Measurements from ENCODE around the gene CTU1. TPM values are rescaled to one million over a fixed set of nuclear protein-coding genes. Genes with fewer than 3 reads are reported as not detected.

CTU1 gene
- polyA plus RNA-seq, 1 donor = 4.1 TPM

DNA sequence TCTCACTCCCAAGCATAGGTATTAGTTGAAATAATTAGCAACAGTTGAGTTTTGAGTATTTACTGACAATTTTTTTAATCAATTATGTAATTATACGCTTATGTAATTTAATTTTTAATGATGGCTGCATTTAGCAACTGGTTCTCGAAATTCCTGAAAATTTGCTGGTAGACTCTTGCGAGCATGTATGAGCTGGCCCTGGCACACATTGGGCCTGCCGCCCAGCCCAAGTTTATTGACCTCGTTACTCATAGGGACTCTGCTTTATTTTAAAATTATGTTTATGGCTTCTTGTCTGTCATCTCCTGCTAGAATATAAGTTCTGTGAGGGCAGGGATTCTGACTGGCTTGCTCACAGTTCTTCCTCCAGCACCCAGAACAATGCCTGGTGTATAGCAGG is 32.2 kb downstream of the CTU1 start:
- DNase-seq = no peak
- Histone ChIP-seq H3K27me3 (ENCODE audit: control insufficient read depth, insufficient read depth, low read length) (no peaks in the 10 kb centered on the region), H3K9me3 (ENCODE audit: control insufficient read depth, low read depth, low read length) (no peaks in the 10 kb centered on the region), H3K4me3 (ENCODE audit: low read length) (no peak overlapping the region), H3K36me3 (ENCODE audit: control insufficient read depth, insufficient read depth, low read length) (no peaks in the 10 kb centered on the region), H3K4me1 (ENCODE audit: control insufficient read depth, insufficient read depth, low read length) (no peaks in the 10 kb centered on the region), H3K27ac (ENCODE audit: low read length) (no peak overlapping the region)
- whole genome bisulfite sequencing (ENCODE audit: insufficient coverage, low lambda C conversion rate) = 100% methylated on average over 2 of the region's 5 CpGs

DNA sequence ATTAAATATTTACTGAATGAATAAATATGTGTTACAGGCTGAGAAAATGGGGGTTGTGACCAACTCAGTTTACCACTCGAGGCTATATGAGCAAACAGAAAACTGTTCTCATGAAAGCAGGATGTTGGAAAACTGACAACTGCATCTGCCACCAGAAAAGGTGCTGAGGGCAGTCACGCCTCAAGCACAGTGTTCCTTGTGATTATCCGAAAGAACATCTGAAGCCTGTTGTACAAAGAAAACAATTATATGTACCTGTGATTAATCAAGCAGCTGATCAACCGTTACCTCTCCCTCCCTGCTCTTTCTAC is 37.2 kb downstream of the CTU1 start:
- Histone ChIP-seq H3K9me3 (ENCODE audit: control insufficient read depth, low read depth, low read length) (no peaks in the 10 kb centered on the region), H3K27ac (ENCODE audit: low read length) (no peak overlapping the region), H3K27me3 (ENCODE audit: control insufficient read depth, insufficient read depth, low read length) (peaks cover 2% of the 10 kb centered on the region), H3K4me1 (ENCODE audit: control insufficient read depth, insufficient read depth, low read length) (no peaks in the 10 kb centered on the region), H3K4me3 (ENCODE audit: low read length) (no peak overlapping the region), H3K36me3 (ENCODE audit: control insufficient read depth, insufficient read depth, low read length) (no peaks in the 10 kb centered on the region)
- DNase-seq = no peak
- WGBS (ENCODE audit: insufficient coverage, low lambda C conversion rate) = no CpG with 5 or more reads among the region's 4 CpGs

DNA sequence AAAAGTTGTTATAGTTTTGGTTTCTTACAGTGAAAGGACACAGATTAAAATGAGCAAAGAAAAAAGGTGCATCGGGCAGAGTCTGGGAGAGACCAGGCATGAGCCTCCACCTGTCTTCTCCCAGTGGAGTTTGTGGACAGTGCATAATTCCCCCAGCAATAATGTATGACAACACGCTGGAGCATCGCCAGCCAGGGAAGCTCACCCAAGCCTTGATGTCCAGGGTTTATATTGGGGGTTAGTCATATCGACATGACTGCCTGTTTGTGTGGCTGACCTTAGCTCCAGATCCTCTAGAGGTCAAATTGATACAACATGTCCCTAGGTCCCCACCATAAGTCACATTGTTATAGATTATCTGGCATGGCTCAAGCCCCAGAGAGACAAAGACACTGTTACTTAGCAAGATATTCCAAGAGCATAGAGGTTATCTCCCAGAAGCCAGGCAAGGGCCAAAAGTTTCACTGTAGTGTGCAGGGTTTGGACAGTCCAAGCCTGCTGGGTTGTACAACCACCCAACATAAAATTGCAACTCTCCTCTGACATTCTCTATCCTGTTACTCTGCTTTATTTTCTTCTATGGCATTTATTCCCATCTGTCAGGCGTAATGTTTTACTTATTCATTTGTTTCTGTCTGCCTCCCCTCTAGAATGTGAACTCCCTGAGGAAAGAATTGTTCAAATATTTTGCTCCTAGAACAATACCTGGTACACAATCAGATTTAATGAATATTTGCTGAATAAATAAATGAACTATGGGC is 37.7 kb downstream of the CTU1 start:
- Histone ChIP-seq H3K4me3 (ENCODE audit: low read length) (no peak overlapping the region), H3K27ac (ENCODE audit: low read length) (no peak overlapping the region), H3K9me3 (ENCODE audit: control insufficient read depth, low read depth, low read length) (no peaks in the 10 kb centered on the region), H3K36me3 (ENCODE audit: control insufficient read depth, insufficient read depth, low read length) (no peaks in the 10 kb centered on the region), H3K4me1 (ENCODE audit: control insufficient read depth, insufficient read depth, low read length) (no peaks in the 10 kb centered on the region), H3K27me3 (ENCODE audit: control insufficient read depth, insufficient read depth, low read length) (peaks cover 7% of the 10 kb centered on the region)
- no peak for DNase-seq
- 76% methylated on average over 2 of the region's 5 CpGs for WGBS (ENCODE audit: insufficient coverage, low lambda C conversion rate)

DNA sequence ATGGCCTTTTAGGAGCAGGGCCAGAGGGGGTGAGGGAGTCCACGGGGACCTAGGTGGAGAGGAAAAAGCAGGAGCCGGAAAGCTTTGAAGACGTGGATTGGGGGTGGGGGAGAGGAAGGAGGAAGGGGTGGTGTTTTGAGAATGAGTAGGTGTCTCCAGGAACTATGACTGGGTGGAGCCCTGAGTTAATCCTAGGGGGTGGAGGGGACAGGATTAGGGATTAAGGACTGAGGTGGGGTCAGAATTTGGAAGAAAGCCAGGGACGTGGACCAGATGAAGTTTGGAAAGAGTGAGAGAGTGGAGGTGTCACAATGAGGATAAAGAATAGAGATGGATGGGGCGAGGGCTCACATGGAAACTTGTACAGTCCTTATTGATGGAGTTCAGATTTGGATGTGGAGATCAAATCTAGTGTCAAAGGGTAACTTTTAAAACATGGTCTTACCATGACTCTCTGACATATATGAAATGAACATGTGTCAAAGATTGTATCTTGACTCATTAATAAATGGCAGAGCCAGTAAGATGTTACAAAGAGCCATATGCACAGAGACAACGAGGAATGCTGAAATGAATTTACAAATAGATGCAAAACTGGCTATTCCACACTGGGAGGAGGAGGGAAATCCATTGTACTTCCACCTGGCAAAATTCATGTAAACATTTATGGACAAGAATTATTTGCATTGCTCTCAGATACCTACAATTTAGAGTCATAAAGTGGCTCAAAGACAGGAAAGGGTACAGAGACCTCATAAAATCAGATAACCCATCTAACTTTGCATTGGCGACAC is 41.6 kb downstream of the CTU1 start:
- peaks cover 25% of the 10 kb centered on the region for H3K27me3 ChIP-seq (ENCODE audit: control insufficient read depth, insufficient read depth, low read length)
- H3K9me3 ChIP-seq (ENCODE audit: control insufficient read depth, low read depth, low read length) = no peaks in the 10 kb centered on the region
- 75% methylated on average over 3 of the region's 7 CpGs for WGBS (ENCODE audit: insufficient coverage, low lambda C conversion rate)
- no peaks in the 10 kb centered on the region for H3K36me3 ChIP-seq (ENCODE audit: control insufficient read depth, insufficient read depth, low read length)
- H3K27ac ChIP-seq (ENCODE audit: low read length) = no peak overlapping the region
- H3K4me1 ChIP-seq (ENCODE audit: control insufficient read depth, insufficient read depth, low read length) = no peaks in the 10 kb centered on the region
- H3K4me3 ChIP-seq (ENCODE audit: low read length) = no peak overlapping the region
- DNase-seq = no peak

DNA sequence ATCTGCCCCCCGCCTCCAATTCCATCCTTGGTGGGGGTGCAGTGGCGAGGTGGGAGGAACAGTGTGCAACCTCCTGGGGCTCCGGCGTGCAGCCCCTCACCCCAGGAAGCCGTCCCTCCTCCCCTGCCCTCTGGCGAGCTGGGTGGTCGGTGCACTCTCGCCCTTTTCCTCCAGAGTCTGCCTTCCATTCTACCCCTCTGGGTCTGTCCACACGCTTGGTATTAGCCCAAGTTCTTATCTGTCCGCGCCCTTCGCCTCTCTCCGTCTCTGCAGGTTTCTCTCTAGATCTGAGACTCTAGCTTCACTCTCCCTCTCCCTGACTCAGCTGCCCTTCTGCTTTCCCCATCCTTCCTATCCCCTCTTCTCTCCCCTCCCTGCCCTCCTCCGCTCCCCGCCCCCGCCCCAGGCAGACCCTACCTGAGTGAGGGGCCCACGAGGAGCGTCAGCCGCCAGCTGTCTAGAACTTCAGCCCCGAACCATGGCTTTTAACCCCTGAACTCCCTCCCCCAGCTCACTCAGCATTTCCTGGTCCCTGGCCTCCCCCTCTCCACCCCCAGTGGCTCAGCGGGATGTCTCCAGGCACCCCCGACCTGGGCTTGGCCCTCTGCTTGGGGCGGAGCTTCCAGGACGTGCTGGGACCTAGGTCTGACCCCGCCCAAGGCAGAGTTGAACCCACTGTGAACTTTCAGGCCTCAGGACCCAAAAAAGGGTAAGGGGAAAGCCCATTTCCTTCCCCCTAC is 42.8 kb downstream of the CTU1 start:
- no CpG with 5 or more reads among the region's 25 CpGs for WGBS (ENCODE audit: insufficient coverage, low lambda C conversion rate)
- Histone ChIP-seq H3K36me3 (ENCODE audit: control insufficient read depth, insufficient read depth, low read length) (no peaks in the 10 kb centered on the region), H3K9me3 (ENCODE audit: control insufficient read depth, low read depth, low read length) (no peaks in the 10 kb centered on the region), H3K27ac (ENCODE audit: low read length) (no peak overlapping the region), H3K27me3 (ENCODE audit: control insufficient read depth, insufficient read depth, low read length) (peaks cover 25% of the 10 kb centered on the region), H3K4me1 (ENCODE audit: control insufficient read depth, insufficient read depth, low read length) (no peaks in the 10 kb centered on the region), H3K4me3 (ENCODE audit: low read length) (no peak overlapping the region)
- no peak for DNase-seq

DNA sequence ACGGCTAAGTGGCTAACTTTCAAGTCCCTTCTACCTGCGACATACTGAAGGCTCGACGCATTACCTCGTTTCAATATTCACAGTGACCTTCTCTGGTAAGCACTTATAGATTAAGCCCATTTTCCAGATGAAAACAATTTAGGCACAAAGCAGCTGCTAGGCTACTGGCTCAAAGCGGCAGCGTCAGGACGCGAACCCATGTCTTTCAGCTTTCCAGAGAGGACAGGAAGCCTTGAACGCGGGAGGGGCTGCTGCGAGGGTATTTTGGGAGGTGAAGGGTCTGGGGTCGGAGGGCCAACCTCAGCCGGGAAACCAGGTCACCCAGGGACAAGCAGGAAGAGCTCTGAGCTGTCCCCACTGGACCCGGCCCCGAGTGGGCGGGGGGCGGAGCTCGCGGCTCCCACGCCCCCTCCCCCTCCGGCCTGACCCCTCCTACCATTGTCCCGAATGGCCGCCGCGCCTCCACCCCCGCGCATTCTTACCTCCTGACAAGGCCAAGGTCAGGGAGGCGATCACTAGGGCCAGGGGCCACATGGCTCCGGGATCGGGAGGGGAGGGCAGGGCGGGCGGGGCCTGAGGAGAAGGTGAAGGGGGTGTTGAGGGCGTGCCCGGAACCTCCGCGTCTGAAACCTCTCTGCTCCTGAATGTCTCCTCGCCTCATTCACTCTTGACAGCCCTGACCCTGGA is 43.5 kb downstream of the CTU1 start, which contains the start of gene KLK13:
TSS of gene KLK13 (minus strand) at position 559 of the 687 bp plus-strand sequence. CDS start at position 534, 25 bp downstream.
- no CpG with 5 or more reads among the region's 38 CpGs for WGBS (ENCODE audit: insufficient coverage, low lambda C conversion rate)

DNA sequence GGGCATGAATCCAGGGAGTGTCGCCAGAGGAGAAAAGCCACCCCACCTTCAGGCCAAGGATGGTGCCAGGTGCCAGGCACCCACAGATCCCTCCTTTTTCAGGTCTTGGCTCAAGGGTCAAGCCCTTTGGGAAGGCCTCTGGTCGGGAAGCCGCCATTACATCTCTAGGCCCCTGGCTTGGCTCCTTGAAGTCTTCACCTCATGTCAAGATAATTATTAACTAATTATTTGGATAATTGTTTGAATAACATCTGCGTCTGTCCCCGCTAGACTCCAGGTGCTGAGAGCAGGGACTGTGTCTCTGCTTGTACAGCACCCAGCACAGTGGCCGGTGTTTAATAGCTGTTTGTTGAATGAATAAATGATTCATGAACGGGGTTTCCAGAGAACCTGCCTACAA is 44.5 kb downstream of the CTU1 start:
- H3K4me3 ChIP-seq (ENCODE audit: low read length) = no peak overlapping the region
- no peaks in the 10 kb centered on the region for H3K36me3 ChIP-seq (ENCODE audit: control insufficient read depth, insufficient read depth, low read length)
- no peak overlapping the region for H3K27ac ChIP-seq (ENCODE audit: low read length)
- peaks cover 27% of the 10 kb centered on the region for H3K27me3 ChIP-seq (ENCODE audit: control insufficient read depth, insufficient read depth, low read length)
- H3K4me1 ChIP-seq (ENCODE audit: control insufficient read depth, insufficient read depth, low read length) = no peaks in the 10 kb centered on the region
- no peak for DNase-seq
- no peaks in the 10 kb centered on the region for H3K9me3 ChIP-seq (ENCODE audit: control insufficient read depth, low read depth, low read length)
- no CpG with 5 or more reads among the region's 7 CpGs for WGBS (ENCODE audit: insufficient coverage, low lambda C conversion rate)

More for the DNA sequence above, 43.5 kb downstream of the CTU1 start, which contains the start of gene KLK13:
- no peak within 1 kb of the TSS for H3K27ac ChIP-seq (ENCODE audit: low read length)
- DNase-seq = no peak
- H3K4me1 ChIP-seq (ENCODE audit: control insufficient read depth, insufficient read depth, low read length) = no peaks in the 10 kb centered on the region
- H3K4me3 ChIP-seq (ENCODE audit: low read length) = no peak within 1 kb of the TSS
- H3K27me3 ChIP-seq (ENCODE audit: control insufficient read depth, insufficient read depth, low read length) = peaks cover 27% of the 10 kb centered on the region
- H3K36me3 ChIP-seq (ENCODE audit: control insufficient read depth, insufficient read depth, low read length) = no peaks in the 10 kb centered on the region
- H3K9me3 ChIP-seq (ENCODE audit: control insufficient read depth, low read depth, low read length) = no peaks in the 10 kb centered on the region

DNA sequence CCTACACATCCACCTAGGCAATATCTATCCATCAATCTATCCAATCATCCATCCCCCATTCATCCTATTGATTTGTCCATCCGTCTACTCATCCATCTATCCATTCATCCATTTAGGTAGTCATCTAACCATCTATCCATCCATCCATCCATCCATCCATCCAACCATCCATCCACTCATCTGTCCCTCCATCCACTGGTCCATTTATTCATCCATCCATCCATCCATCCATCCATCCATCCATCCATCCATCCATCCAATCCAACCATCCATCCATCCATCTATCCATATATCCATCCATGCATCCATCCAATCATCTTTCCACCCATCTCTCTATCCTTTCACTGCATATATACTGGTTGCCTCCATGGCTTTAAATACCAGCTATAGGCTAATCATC is 47.2 kb downstream of the CTU1 start:
- no peaks in the 10 kb centered on the region for H3K36me3 ChIP-seq (ENCODE audit: control insufficient read depth, insufficient read depth, low read length)
- H3K27me3 ChIP-seq (ENCODE audit: control insufficient read depth, insufficient read depth, low read length) = peaks cover 24% of the 10 kb centered on the region
- 17% methylated on average over 1 of the region's 1 CpG for WGBS (ENCODE audit: insufficient coverage, low lambda C conversion rate)

DNA sequence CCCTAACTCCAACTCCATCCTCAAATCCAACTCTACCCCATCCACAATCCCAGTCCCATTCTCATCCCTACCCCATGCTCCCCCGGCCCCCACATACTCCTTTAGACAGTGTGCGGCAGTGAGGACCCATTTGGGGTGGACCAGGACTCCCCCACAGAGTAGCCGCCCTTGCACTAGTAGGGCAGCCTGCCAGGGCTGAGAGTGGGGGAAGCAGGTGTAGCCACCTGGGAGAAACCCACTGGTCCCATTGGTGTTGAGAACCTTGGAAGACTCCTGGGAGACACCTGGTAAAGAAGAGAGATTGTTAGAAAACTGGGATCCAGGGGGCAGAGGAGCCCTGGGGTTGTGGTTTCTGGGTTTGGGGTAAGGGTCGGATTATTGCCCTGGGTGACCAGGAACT is 47.9 kb downstream of the CTU1 start:
- Histone ChIP-seq H3K27me3 (ENCODE audit: control insufficient read depth, insufficient read depth, low read length) (peaks cover 19% of the 10 kb centered on the region), H3K9me3 (ENCODE audit: control insufficient read depth, low read depth, low read length) (no peaks in the 10 kb centered on the region), H3K4me1 (ENCODE audit: control insufficient read depth, insufficient read depth, low read length) (no peaks in the 10 kb centered on the region), H3K27ac (ENCODE audit: low read length) (no peak overlapping the region), H3K4me3 (ENCODE audit: low read length) (no peak overlapping the region), H3K36me3 (ENCODE audit: control insufficient read depth, insufficient read depth, low read length) (no peaks in the 10 kb centered on the region)
- no peak for DNase-seq
- 40% methylated on average over 1 of the region's 4 CpGs for WGBS (ENCODE audit: insufficient coverage, low lambda C conversion rate)

More for the DNA sequence above, 47.2 kb downstream of the CTU1 start:
- H3K9me3 ChIP-seq (ENCODE audit: control insufficient read depth, low read depth, low read length) = no peaks in the 10 kb centered on the region
- DNase-seq = no peak
- no peak overlapping the region for H3K4me3 ChIP-seq (ENCODE audit: low read length)
- no peaks in the 10 kb centered on the region for H3K4me1 ChIP-seq (ENCODE audit: control insufficient read depth, insufficient read depth, low read length)
- no peak overlapping the region for H3K27ac ChIP-seq (ENCODE audit: low read length)

DNA sequence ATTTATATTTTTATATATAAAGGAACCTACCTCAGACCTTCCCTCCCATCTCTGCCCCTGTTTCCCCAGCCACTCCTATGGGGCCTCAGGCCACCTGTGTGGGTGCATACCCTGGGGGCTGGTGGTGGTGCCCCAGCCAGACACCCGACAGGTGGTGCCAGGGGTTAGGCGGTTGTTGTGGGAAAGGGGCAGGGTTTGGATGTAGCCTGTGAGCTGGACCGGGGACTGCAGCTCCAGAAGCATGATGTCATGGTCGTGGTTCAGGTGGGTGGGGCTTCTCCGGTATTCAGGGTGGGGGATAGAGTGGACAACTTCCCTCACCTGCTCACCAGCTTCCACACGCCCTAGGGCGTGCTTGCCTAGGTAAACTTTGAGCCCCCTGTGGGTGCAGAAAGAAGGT is 48.5 kb downstream of the CTU1 start:
- no CpG with 5 or more reads among the region's 7 CpGs for WGBS (ENCODE audit: insufficient coverage, low lambda C conversion rate)
- no peaks in the 10 kb centered on the region for H3K36me3 ChIP-seq (ENCODE audit: control insufficient read depth, insufficient read depth, low read length)
- no peak for DNase-seq
- peaks cover 15% of the 10 kb centered on the region for H3K27me3 ChIP-seq (ENCODE audit: control insufficient read depth, insufficient read depth, low read length)
- H3K27ac ChIP-seq (ENCODE audit: low read length) = no peak overlapping the region
- no peaks in the 10 kb centered on the region for H3K4me1 ChIP-seq (ENCODE audit: control insufficient read depth, insufficient read depth, low read length)
- H3K9me3 ChIP-seq (ENCODE audit: control insufficient read depth, low read depth, low read length) = no peaks in the 10 kb centered on the region
- no peak overlapping the region for H3K4me3 ChIP-seq (ENCODE audit: low read length)
